Naive thymus-derived CD4-positive, alpha-beta T cell (primary cell): Measurements from ENCODE around the gene PXN. TPM values are rescaled to one million over a fixed set of nuclear protein-coding genes. Genes with fewer than 3 reads are reported as not detected.

Experiments
- ATAC-seq: fragments of 150-1000 bp; cut with Tn5 transposase; 2 replicates; pipeline ENCODE4 v1.10.0; 2021; ENCODE audit warnings: mild to moderate bottlenecking, moderate library complexity
- CTCF ChIA-PET: fragments of 350-600 bp; sonication (Branson Sonifier 250); formaldehyde crosslinking; loops from one replicate; lab custom pipeline; 2021; ENCODE audit warnings: antibody characterized with exemption; lab: Charles Lee
- POLR2A ChIA-PET: fragments of 350-600 bp; sonication (Branson Sonifier 250); formaldehyde crosslinking; loops from one replicate; lab custom pipeline; 2021; ENCODE audit warnings: antibody characterized with exemption, inconsistent platforms; lab: Charles Lee
- DNase-seq, 9 donors: peaks; one replicate each; pipeline versions ENCODE4 v3.0.0 to v3.0.0-alpha.2; 2020 to 2022; ENCODE audit warnings: mixed read lengths in 1 of 9
- H3K27ac ChIP-seq: one replicate; pipeline ENCODE4 v1.7.0; 2013; ENCODE audit warnings: mild to moderate bottlenecking, low read depth, low read length, moderate library complexity
- H3K27me3 ChIP-seq, 2 donors: one replicate each; pipeline ENCODE4 v1.7.0; 2013; ENCODE audit warnings: low read length in 2 of 2, mild to moderate bottlenecking in 2 of 2, moderate library complexity in 2 of 2; ENCODE audit not compliant: control insufficient read depth in 2 of 2, insufficient read depth in 2 of 2
- H3K36me3 ChIP-seq, 3 experiments: 1 replicate in 2 of 3; 2 replicates in 1 of 3; pipeline ENCODE4 v1.7.0; 2013; ENCODE audit warnings: low read length in 3 of 3, mild to moderate bottlenecking in 3 of 3, moderate library complexity in 1 of 3; ENCODE audit not compliant: insufficient read depth in 3 of 3, control insufficient read depth in 2 of 3
- H3K4me1 ChIP-seq, 2 donors: one replicate each; pipeline ENCODE4 v1.7.0; 2013; ENCODE audit warnings: low read length in 2 of 2, mild to moderate bottlenecking in 2 of 2, moderate library complexity in 1 of 2; ENCODE audit not compliant: control insufficient read depth in 2 of 2, insufficient read depth in 2 of 2
- H3K4me3 ChIP-seq: 2 replicates; pipeline ENCODE4 v1.7.0; 2013; ENCODE audit warnings: mild to moderate bottlenecking, low read length
- H3K9me3 ChIP-seq, 3 experiments: 1 replicate in 2 of 3; 2 replicates in 1 of 3; pipeline ENCODE4 v1.7.0; 2013; ENCODE audit warnings: low read length in 3 of 3; ENCODE audit not compliant: control insufficient read depth in 2 of 3
- H3K27ac Mint-ChIP-seq, 9 donors: one replicate each; pipeline ENCODE4 v1.8.0; 2020 to 2022; ENCODE audit warnings: mixed read lengths in 9 of 9, mild to moderate bottlenecking in 8 of 9, moderate library complexity in 5 of 9, inconsistent platforms in 2 of 9
- H3K27me3 Mint-ChIP-seq, 5 donors: one replicate each; pipeline ENCODE4 v1.8.0; 2021 to 2022; ENCODE audit warnings: mixed read lengths in 5 of 5, mild to moderate bottlenecking in 1 of 5
- H3K36me3 Mint-ChIP-seq, 5 donors: one replicate each; pipeline ENCODE4 v1.8.0; 2020 to 2022; ENCODE audit warnings: mixed read lengths in 5 of 5, mild to moderate bottlenecking in 3 of 5, inconsistent platforms in 1 of 5
- H3K4me1 Mint-ChIP-seq, 7 donors: one replicate each; pipeline ENCODE4 v1.8.0; 2020 to 2022; ENCODE audit warnings: mixed read lengths in 7 of 7, mild to moderate bottlenecking in 3 of 7, inconsistent platforms in 1 of 7
- H3K4me3 Mint-ChIP-seq, 10 donors: one replicate each; pipeline ENCODE4 v1.8.0; 2020 to 2022; ENCODE audit warnings: mild to moderate bottlenecking in 10 of 10, mixed read lengths in 10 of 10, moderate library complexity in 6 of 10, inconsistent platforms in 2 of 10
- H3K9me3 Mint-ChIP-seq, 11 donors: one replicate each; pipeline ENCODE4 v1.8.0; 2020 to 2022; ENCODE audit warnings: mixed read lengths in 11 of 11, mild to moderate bottlenecking in 4 of 11, inconsistent platforms in 1 of 11, moderate library complexity in 1 of 11
- intact Hi-C, 2 donors: fragments of 100-400 bp; cut with micrococcal nuclease; formaldehyde crosslinking; loops; one replicate each; pipeline ENCODE4 v1.15.1; 2023
- polyA plus RNA-seq, 2 donors: library from polyadenylated mRNA; unstranded; fragments of 300-500 nt; fragmentation: Illumina TruSeq; gene quantifications; one replicate each; pipeline ENCODE4 v1.2.3, GENCODE V29; 2021
- total RNA-seq, 6 experiments: library from RNA in 5 of 6; stranded (reverse) in 5 of 6; gene quantifications; 1 replicate in 5 of 6; 2 replicates in 1 of 6; pipeline ENCODE4 v1.2.3 and lab custom pipeline; 2021 to 2026

The PXN gene
- total and polyA plus RNA-seq, 7 experiments from 2014 or later = 84.3 to 202 (median 114) TPM

GRCh38 chr12:120278137-120279069, 12.9 kb upstream of the PXN start:
- no peak overlapping the region for H3K27ac ChIP-seq
- ChIA-PET POLR2A (no interaction called here), CTCF (no interaction called here)
- no peak overlapping the region for H3K27ac Mint-ChIP-seq
- no peak for ATAC-seq
- intact Hi-C loops = no loop called here
- H3K27me3 Mint-ChIP-seq = peaks cover 0 to 2% (median 0%) of the 10 kb centered on the region in 5 donors
- H3K4me1 Mint-ChIP-seq = peaks cover 0 to 2% (median 0%) of the 10 kb centered on the region in 7 donors
- no peak for DNase-seq
- no peaks in the 10 kb centered on the region for H3K9me3 Mint-ChIP-seq
- no peak overlapping the region for H3K4me3 Mint-ChIP-seq
- H3K9me3 ChIP-seq = no peaks in the 10 kb centered on the region
- no peaks in the 10 kb centered on the region for H3K27me3 ChIP-seq
- H3K4me1 ChIP-seq = no peaks in the 10 kb centered on the region
- H3K36me3 ChIP-seq = no peaks in the 10 kb centered on the region
- no peak overlapping the region for H3K4me3 ChIP-seq
- no peaks in the 10 kb centered on the region for H3K36me3 Mint-ChIP-seq

- Mint-ChIP-seq H3K4me1 (peaks cover 0 to 2% (median 0%) of the 10 kb centered on the region in 7 donors), H3K9me3 (no peaks in the 10 kb centered on the region), H3K27ac (no peak overlapping the region), H3K27me3 (peaks cover 0 to 2% (median 0%) of the 10 kb centered on the region in 5 donors), H3K36me3 (no peaks in the 10 kb centered on the region), H3K4me3 (no peak overlapping the region)
- CTCF ChIA-PET = no interaction called here
- DNase-seq (no peak), ATAC-seq (no peak)
- Histone ChIP-seq H3K9me3 (no peaks in the 10 kb centered on the region), H3K36me3 (no peaks in the 10 kb centered on the region), H3K4me3 (no peak overlapping the region), H3K27me3 (no peaks in the 10 kb centered on the region), H3K4me1 (no peaks in the 10 kb centered on the region), H3K27ac (no peak overlapping the region)
- intact Hi-C loops = no loop called here
- POLR2A ChIA-PET = interaction anchor here (1.7 kb wide), 1 partner anchor 15 kb away, joined by 7 read pairs; the partner anchor contains the start of gene RNU4-2
Measured at GRCh38 chr12:120276734-120277133, 11.2 kb upstream of the PXN start.

- no peak for DNase-seq
- no peak overlapping the region for H3K4me3 ChIP-seq
- peaks cover 8 to 19% of the 10 kb centered on the region in 2 donors for H3K4me1 ChIP-seq
- H3K9me3 ChIP-seq = no peaks in the 10 kb centered on the region
- peak overlapping the region in 1 of 10 donors; percentile 20 for H3K4me3 Mint-ChIP-seq
- ATAC-seq = no peak
- peaks cover 0 to 6% (median 0%) of the 10 kb centered on the region in 3 experiments for H3K36me3 ChIP-seq
- H3K27me3 ChIP-seq = no peaks in the 10 kb centered on the region
- ChIA-PET POLR2A (interaction anchor here (0.8 to 8.5 kb wide), 4 partner anchors 24 to 158 kb away, joined by 5 to 215 read pairs (median 95); partner anchors contain the start of genes RNU4-1, RNU4-2 and RPLP0), CTCF (interaction anchor here (0.7 to 11.2 kb wide), 4 partner anchors 14 to 39 kb away, joined by 3 to 286 read pairs (median 26); partner anchors contain the start of gene RNU4-2)
- H3K27ac Mint-ChIP-seq = peak overlapping the region in 1 of 9 donors; percentile 19
- no peaks in the 10 kb centered on the region for H3K9me3 Mint-ChIP-seq
- intact Hi-C loops = no loop called here
- H3K27me3 Mint-ChIP-seq = peaks cover 0 to 2% (median 0%) of the 10 kb centered on the region in 5 donors
- H3K27ac ChIP-seq = no peak overlapping the region
- H3K4me1 Mint-ChIP-seq = peaks cover 2 to 25% (median 13%) of the 10 kb centered on the region in 7 donors
- H3K36me3 Mint-ChIP-seq = peaks cover under 1 to 19% (median 4%) of the 10 kb centered on the region in 5 donors
Measured at GRCh38 chr12:120267736-120268135, 2.2 kb upstream of the PXN start.

GRCh38 chr12:120266180-120266870, 795 bp upstream of the PXN start:
- no peaks in the 10 kb centered on the region for H3K27me3 Mint-ChIP-seq
- peaks cover 0 to 6% (median 0%) of the 10 kb centered on the region in 3 experiments for H3K36me3 ChIP-seq
- ChIA-PET POLR2A (interaction anchor here (0.9 to 9.6 kb wide), 10 partner anchors 9 to 65 kb away, joined by 4 to 235 read pairs (median 35); partner anchors contain the start of genes RNU4-1, RNU4-2 and RPLP0), CTCF (interaction anchor here (0.5 to 11.2 kb wide), 15 partner anchors 9 to 248 kb away, joined by 3 to 286 read pairs (median 6); partner anchors contain the start of genes RNU4-1, RPLP0 and SIRT4)
- H3K4me3 ChIP-seq = no peak overlapping the region
- peak overlapping the region; percentile 40 for H3K27ac ChIP-seq
- H3K9me3 ChIP-seq = no peaks in the 10 kb centered on the region
- intact Hi-C loops = no loop called here
- peak overlapping the region; percentile 60 to 100 (median 87) for H3K4me3 Mint-ChIP-seq
- H3K27me3 ChIP-seq = no peaks in the 10 kb centered on the region
- ATAC-seq (no peak), DNase-seq (no peak)
- H3K4me1 ChIP-seq = peaks cover 22 to 33% of the 10 kb centered on the region in 2 donors
- H3K4me1 Mint-ChIP-seq = peaks cover 14 to 39% (median 27%) of the 10 kb centered on the region in 7 donors
- H3K36me3 Mint-ChIP-seq = peaks cover 3 to 28% (median 9%) of the 10 kb centered on the region in 5 donors
- H3K27ac Mint-ChIP-seq = peak overlapping the region in 8 of 9 donors; percentile 67 to 94 (median 80)
- no peaks in the 10 kb centered on the region for H3K9me3 Mint-ChIP-seq

- intact Hi-C loops = loop anchor here (1.0 to 2.0 kb wide), 9 partner anchors 13 to 276 kb away; partner anchors contain the start of genes RNU4-2 (in 2 of the 2), RPLP0 (in 2 of the 2), BICDL1 (in 1 of the 2) and SIRT4 (in 1 of the 2)
- Histone ChIP-seq H3K4me3 (peak overlapping the region; percentile 76), H3K4me1 (peaks cover 36 to 47% of the 10 kb centered on the region in 2 donors), H3K27me3 (no peaks in the 10 kb centered on the region), H3K36me3 (peaks cover 0 to 7% (median 0%) of the 10 kb centered on the region in 3 experiments), H3K9me3 (no peaks in the 10 kb centered on the region), H3K27ac (peak overlapping the region; percentile 91)
- DNase-seq (no peak), ATAC-seq (no peak)
- Mint-ChIP-seq H3K4me3 (peak overlapping the region; percentile 89 to 100 (median 93)), H3K4me1 (peaks cover 23 to 52% (median 40%) of the 10 kb centered on the region in 7 donors), H3K9me3 (no peaks in the 10 kb centered on the region), H3K27ac (peak overlapping the region; percentile 86 to 97 (median 91)), H3K36me3 (peaks cover 3 to 33% (median 9%) of the 10 kb centered on the region in 5 donors), H3K27me3 (no peaks in the 10 kb centered on the region)
- CTCF ChIA-PET = interaction anchor here (0.7 to 11.2 kb wide), 17 partner anchors 8 to 71 kb away, joined by 3 to 286 read pairs (median 5); partner anchors contain the start of genes RNU4-1 and RPLP0
- POLR2A ChIA-PET = interaction anchor here (0.9 to 9.6 kb wide), 9 partner anchors 8 to 64 kb away, joined by 3 to 235 read pairs (median 63); partner anchors contain the start of genes RNU4-1, RNU4-2 and RPLP0
Measured at GRCh38 chr12:120264904-120265472, 542 bp downstream of the PXN start.
